Suppressor macrophage (primary cell): ENCODE results near the gene CEP290.
"Not testable (repeated sequence)": the region's sequence is repeated elsewhere in the genome, so short reads cannot be mapped to it uniquely, and the experiment has no call there.

ENCODE experiments used
- DNase-seq, 4 experiments: peaks; one replicate each; pipeline ENCODE4 v3.0.0-alpha.2; 2020 to 2022

CEP290 gene

DNA sequence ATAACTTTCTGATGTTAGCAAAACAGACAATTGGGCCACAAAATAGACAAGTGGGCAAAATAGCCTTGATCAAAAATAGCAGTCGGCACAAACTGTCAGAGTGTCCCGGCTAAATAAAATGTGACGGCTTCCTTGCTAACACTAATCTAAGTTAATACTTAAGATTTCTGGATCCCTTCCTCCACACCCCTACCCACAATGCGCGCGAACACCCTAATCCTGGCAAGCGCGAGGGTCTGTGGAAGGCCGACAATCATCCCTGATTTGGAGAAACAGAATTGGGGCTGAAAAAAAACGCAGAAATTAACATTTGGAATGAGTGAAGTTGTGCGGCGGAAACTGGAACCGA lies 489 bp downstream of the CEP290 start:
- no peak for DNase-seq

- DNase-seq, result not testable (repeated sequence)
Observed at GRCh38 chr12:88139711-88140110, 2.2 kb downstream of the CEP290 start.

DNA sequence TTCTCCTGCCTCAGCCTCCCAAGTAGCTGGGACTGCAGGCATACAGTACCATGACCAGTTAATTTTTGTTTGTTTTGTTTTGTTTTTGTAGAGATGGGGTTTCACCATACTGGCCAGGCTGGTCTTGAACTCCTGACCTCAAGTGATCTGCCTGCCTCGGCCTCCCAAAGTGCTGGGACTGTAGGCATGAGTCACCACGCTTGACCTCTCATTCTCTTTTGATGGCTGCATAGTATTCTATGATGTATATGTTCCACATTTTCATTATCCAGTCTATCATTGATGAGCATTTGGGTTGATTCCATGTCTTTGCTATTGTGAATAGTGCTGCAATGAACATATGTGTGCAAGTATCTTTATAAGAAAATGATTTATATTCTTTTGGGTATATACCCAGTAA lies 8.7 kb downstream of the CEP290 start:
- not testable (repeated sequence) for DNase-seq

DNA sequence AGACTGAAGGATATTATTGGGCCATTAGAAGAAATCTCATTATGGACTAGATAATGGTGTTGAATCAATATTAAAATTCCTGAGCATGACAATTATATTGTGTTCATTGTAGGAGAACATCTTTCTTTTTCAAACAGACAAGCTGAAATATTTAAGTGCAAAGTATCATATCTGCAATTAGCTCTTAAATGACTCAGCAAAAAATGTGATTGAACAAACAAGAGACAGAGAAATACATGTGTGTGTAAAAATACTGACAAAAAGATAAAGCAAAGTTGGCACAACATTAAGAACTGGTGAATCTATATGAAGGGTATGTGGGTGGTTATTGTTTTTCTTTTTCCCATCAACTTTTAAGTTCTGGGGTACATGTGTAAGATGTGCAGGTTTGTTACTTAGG lies 9.5 kb downstream of the CEP290 start:
- DNase-seq, result no peak

GRCh38 chr12:88127855-88128254 lies 14.0 kb downstream of the CEP290 start:
- DNase-seq, result no peak

DNA sequence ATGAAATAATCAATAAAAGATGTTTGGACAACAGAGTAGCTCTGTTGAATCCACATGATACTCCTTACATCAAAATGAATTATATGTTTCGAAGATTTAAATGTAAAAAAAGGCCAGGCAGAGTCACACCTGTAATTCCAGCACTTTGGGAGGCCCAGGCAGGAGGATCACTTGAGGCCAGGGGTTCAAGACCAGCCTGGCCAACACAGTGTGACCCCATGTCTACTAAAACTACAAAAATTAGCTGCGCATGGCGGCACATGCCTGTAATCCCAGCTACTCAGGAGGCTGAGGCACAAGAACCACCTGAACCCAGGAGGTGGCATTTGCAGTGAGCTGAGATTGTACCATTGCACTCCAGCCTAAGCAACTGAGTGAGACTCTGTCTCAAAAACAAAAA lies 14.8 kb downstream of the CEP290 start:
- DNase-seq, result no peak

DNA sequence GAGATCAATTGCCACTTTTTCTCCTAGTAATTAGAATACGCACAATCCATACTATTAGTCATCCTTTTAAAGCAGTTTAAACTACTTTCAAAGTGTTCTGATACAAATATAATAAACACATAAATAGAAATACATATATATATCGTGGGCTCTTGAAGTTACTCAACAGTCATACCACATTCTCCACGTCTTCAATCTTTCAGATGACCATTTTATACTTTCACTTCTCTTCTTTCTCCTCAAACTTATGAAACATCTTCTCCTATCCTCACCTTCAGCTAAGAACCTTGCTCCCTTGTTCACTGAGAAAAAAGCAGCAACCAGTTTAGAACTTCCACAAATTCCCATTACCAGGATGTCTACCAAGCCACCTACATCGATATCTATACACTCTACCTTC lies 19.2 kb downstream of the CEP290 start:
- DNase-seq, result no peak

- DNase-seq, result no peak
Observed at GRCh38 chr12:88113871-88114270, 28.0 kb downstream of the CEP290 start.

GRCh38 chr12:88111074-88111652 lies 30.7 kb downstream of the CEP290 start:
- peak in 2 of 4 experiments; percentile 26 to 43 for DNase-seq

DNA sequence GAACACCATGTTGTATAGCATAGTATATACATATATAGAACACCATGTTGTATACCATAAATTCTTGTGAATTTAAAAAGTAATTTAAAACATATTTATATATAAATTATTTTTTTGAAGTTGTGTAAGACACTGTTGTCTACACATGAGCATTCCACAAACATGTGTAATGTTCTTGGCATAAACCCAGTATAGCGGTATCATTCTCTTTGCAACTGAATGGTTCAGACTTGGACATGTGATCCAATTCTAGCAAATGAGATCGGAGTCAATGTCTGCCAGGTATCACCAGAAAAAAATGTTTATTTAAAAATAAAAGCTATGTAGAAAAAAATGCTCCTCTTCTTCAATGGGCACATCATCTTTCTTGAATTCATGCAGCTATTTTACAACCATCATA lies 33.9 kb downstream of the CEP290 start:
- DNase-seq, result no peak

DNA sequence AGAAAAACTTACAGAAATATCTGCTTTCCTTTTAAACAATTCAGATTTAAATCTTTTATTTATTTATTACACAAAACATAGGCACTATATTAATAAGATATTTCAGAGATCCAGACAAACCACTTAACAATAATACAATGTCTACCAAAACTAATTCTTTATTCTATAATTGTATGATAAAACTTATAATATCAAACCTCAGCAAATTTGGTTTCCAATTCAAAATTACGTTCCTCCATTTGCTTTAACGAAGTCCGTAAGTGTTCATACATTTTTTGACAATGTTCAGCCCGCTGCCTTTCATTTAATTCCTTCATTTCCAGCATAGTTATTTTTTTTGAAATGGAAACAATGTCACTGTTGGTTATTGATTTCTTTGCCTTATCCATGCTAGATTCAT lies 48.3 kb downstream of the CEP290 start:
- no peak for DNase-seq

DNA sequence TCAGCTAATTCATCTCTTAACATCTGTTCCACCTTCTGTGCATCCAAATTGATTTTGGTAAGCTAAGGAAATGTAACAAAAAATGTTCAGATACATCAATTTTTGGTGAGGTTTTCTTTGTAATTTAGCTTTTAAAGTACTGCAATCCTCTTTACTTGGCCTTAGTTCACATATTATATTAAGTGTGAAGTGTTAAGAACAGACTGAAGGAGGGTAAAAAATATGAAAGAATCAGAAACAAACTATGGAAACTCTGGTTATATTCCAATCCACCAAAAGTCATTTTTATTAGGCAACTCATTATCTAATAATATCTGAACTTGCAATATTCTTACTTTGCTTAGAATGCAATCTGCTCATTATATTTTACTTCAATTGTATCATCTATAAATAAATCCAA lies 49.1 kb downstream of the CEP290 start:
- no peak for DNase-seq

DNA sequence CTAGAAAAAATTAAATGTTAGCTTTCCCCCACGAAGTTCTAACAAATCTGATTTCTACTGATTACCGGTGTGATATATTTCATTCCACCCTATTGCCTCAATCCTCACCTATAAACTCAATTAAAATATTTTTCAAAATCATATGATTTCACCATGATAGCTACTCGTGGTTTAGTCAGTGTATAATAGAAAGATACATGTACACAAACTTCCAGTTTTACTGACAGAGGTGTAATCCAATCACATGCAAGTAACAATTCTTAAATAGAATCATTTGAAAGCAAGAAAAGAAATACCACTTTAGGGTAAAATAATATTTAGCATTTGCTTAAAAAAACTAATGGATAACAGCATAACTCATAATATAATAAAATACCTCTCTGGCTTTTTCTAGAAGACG lies 57.7 kb downstream of the CEP290 start:
- no peak for DNase-seq

DNA sequence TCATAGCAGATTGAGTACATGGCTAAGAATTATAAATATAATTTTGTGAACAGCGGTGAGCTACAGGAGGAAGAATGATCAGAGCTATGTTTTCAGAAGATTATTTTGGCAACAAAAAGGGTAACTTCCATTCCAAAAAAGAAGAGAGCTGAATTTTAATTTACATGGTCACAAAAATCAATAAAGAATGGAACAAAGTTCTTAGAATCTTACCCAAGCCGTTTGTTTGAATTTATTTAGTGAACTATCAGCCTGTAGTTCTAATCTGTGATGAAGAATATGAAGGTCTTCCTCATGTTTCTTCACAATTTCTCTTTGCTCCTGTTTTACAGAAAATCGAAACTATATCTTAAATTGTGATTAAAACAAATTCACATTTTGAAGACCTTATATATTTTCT lies 58.3 kb downstream of the CEP290 start:
- no peak for DNase-seq

DNA sequence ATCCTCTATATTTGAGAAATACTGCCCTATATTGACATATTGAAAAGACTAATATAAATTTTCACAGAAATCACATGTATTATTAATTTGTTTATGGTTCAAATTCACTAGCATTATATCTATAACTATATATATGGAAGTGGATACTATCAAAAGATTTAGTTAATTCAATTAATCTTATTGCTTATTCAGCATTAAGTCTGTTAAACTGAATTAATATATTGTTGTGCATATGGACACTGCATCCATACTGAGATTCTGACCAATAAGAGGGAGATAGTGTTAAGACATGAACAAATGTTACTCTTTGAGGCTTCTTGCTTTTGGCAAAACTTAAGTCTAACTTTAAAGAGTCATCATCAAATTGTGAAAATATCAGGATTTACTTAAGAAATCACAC lies 60.6 kb downstream of the CEP290 start:
- no peak for DNase-seq

GRCh38 chr12:88067301-88067700 lies 74.6 kb downstream of the CEP290 start:
- DNase-seq, result no peak

GRCh38 chr12:88063375-88063774 lies 78.5 kb downstream of the CEP290 start:
- no peak for DNase-seq

DNA sequence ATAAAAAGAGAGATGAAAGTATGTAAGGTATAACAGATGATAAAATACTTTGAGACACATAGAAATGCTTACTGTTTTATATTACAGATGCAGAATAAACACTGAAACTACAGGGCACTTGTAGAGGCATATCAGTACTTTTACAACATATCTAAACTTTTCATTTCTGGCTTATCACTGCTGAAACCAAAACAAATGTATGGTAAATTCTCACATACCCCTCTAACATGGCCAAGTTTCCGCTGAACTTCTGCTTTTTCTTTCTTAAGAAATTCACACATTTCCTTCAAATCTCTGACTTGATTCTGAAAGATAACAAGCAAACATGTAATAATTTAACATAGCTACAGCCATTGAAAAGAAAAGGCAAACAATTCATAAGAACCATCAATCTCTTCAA lies 79.4 kb downstream of the CEP290 start:
- DNase-seq, result peak in 1 of 4 experiments; percentile 10

DNA sequence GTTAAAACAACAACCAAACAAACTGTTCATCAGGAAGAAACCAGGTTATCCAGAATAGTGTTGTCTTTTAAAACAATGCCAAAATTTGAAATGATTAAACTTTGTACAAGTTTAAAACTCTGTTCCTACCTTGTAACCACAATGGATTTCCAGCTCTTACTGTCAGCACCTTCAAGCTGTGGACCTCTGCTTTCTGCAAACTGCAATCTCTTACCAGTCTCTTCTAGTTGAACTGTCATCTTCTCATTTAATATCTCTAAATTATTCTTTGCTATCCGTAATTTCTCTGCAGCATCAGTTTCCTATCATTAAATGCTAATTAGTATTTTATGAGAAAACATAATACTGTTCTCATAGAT lies 83.2 kb downstream of the CEP290 start:
- DNase-seq, result no peak

- no peak for DNase-seq
Observed at GRCh38 chr12:88057994-88058718, 83.7 kb downstream of the CEP290 start.

DNA sequence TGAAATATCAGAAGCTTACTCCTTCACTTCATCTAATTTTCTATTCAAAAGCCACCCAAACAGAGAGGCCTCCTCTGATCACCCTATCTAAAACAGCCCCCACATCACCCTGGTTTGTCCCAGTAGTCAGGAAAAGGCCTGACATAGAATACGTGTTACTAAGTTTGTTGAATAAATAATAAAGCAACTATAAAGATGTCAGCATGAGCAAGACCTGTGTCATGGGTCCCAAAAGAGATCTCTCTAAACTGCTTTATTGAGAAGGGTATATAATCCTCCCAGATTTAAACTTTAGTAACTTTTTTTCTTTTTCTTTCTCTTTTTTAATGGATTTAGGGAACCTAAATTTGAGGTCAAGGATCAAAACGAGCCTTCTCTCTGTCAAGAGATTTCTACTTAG lies 85.3 kb downstream of the CEP290 start:
- DNase-seq, result no peak

- peak in 3 of 4 experiments; percentile 2 to 21 (median 17) for DNase-seq
Observed at GRCh38 chr12:88052686-88053085, 89.2 kb downstream of the CEP290 start.

DNA sequence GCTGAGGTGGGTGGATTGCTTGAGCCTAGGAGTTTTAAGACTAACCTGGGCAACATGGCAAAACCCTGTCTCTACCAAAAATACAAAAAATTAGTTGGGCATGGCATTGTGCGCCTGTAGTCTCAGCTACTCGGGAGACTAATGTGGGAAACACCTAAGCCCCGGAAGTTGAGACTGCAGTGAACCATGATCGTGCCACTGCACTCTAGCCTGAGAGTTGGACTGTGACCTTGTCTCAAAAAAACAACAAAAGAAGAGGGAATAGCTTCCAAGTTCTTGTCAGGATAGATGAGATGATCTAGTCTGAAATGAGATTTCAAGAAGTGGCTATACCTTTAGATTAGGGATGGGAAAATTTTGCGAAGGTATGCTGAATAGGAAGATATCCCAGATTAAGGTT lies 97.9 kb downstream of the CEP290 start:
- DNase-seq, result no peak

GRCh38 chr12:88037770-88038169 lies 104.1 kb downstream of the CEP290 start:
- no peak for DNase-seq
